GM19455 (cell line): ENCODE data around the gene GNMT.

Source experiments
- ATAC-seq: cut with Tn5 transposase; IDR thresholded peaks from one replicate; pipeline ENCODE4 v1.9.1; 2021; ENCODE audit not compliant: unreplicated experiment

Gene GNMT

DNA sequence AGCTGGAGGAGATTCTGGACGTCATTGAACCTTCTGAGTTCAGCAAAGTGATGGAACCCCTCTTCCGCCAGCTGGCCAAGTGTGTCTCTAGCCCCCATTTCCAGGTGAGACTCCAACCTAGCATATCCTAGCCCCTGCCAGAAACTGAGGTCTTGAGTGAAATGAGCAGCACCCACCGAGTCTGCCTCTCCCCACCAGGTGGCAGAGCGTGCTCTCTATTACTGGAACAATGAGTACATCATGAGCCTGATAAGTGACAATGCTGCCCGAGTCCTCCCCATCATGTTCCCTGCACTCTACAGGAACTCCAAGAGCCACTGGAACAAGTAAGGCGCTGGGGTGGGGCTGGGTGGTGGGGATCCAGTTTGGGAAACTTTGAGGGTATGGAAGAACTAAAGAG is 48.6 kb downstream of the GNMT start:
- ATAC-seq, result no peak

DNA sequence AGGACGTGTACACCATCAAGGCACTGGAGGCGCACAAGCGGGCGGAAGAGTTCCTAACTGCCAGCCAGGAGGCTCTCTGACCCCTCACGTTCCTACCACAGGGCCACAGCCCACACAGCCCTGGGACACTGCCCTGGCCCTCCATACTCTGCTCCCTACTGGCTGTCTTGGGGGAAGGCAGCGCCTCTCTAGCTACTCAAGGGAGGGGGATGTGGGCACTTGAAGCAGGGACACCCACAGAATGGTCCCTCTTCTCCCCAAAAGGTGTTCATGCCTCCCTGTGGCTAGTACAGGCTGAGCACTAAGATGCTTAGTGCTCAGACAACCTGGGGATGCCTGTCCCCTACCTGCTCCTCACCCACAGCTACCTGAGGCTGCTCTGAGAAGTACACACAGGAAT is 50.7 kb downstream of the GNMT start:
- no peak for ATAC-seq

DNA sequence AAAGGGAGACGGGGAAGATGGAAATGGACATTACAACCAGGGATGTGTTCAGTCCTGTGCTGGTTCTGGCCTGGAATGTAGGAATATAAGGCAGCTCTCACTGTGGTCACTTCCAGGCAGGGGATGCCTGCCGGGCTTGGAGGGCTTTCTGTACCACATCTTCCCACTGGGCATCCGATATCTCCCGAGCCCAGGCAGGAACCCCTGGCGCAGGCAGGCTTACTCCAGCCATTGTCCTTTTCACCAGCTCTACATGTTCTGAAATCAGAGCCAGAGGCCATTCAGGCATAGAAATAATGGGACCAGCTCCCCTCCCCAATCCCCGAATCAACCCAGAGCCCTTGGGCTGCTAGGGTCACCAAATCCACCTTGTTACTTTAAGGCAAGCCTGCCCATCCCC is 51.8 kb downstream of the GNMT start:
- no peak for ATAC-seq

DNA sequence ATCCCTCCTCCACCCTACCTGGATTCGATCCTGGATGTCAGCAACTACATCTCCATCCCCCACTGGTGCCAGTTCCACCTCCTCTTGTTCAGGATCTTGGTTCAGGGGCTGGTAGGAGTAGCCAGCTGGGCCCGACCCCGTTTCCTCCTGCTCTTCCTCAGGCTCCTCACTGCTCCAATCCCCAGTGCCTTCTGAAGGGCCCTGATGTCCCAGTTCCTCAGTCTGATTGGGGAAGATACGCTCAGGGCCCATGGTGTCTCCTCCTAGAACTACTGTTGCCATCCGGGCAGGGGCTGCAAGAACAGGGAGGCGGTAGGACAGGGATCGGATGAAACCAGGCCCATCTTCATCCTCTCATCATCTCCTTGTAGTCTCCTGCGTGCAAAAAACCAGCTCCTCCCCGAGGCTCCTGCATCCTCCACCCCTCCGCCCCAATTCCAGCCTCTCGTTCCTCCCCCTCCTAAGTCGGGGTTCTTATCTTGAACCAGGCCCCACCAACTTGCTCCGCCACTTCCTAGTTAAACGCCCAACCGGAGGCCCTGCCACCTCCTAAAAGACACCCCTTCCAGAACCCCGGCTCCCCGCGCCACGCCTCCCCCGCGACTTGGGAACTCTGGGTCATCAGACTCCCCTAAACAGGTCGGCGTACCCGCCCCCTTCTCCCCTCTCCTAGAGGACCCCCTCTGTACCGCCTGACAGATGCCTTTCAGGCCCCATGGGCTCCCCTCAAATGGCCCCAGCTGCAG is 52.7 kb downstream of the GNMT start:
- peak; percentile 14 for ATAC-seq
